ENCODE results near the gene PRKG1.
"Not testable (repeated sequence)": the region's sequence is repeated elsewhere in the genome, so short reads cannot be mapped to it uniquely, and the experiment has no call there.

GRCh38 chr10:51212937-51213336 lies 138.7 kb downstream of the PRKG1 start:
- TF ChIP-seq RAD21 (IDR thresholded peaks at IDR 0.05); TAF1 (conservative IDR thresholded peaks at IDR 0.05); RXRA (IDR thresholded peaks at IDR 0.05); YY1 (IDR thresholded peaks at IDR 0.05); GABPA (IDR thresholded peaks at IDR 0.05 in 1 of 2, conservative IDR thresholded peaks at IDR 0.05 in 1 of 2); EGR1 (IDR thresholded peaks at IDR 0.05; ENCODE audit: low read depth in 2 of 2); MAX (IDR thresholded peaks at IDR 0.05); SP1 (IDR thresholded peaks at IDR 0.05): not testable (repeated sequence)
- TF ChIP-seq, protein P1, sequence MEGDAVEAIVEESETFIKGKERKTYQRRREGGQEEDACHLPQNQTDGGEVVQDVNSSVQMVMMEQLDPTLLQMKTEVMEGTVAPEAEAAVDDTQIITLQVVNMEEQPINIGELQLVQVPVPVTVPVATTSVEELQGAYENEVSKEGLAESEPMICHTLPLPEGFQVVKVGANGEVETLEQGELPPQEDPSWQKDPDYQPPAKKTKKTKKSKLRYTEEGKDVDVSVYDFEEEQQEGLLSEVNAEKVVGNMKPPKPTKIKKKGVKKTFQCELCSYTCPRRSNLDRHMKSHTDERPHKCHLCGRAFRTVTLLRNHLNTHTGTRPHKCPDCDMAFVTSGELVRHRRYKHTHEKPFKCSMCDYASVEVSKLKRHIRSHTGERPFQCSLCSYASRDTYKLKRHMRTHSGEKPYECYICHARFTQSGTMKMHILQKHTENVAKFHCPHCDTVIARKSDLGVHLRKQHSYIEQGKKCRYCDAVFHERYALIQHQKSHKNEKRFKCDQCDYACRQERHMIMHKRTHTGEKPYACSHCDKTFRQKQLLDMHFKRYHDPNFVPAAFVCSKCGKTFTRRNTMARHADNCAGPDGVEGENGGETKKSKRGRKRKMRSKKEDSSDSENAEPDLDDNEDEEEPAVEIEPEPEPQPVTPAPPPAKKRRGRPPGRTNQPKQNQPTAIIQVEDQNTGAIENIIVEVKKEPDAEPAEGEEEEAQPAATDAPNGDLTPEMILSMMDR (IDR thresholded peaks at IDR 0.05; ENCODE audit: low read depth, low read length, missing input control) = not testable (repeated sequence)
- TF ChIP-seq, protein P2, sequence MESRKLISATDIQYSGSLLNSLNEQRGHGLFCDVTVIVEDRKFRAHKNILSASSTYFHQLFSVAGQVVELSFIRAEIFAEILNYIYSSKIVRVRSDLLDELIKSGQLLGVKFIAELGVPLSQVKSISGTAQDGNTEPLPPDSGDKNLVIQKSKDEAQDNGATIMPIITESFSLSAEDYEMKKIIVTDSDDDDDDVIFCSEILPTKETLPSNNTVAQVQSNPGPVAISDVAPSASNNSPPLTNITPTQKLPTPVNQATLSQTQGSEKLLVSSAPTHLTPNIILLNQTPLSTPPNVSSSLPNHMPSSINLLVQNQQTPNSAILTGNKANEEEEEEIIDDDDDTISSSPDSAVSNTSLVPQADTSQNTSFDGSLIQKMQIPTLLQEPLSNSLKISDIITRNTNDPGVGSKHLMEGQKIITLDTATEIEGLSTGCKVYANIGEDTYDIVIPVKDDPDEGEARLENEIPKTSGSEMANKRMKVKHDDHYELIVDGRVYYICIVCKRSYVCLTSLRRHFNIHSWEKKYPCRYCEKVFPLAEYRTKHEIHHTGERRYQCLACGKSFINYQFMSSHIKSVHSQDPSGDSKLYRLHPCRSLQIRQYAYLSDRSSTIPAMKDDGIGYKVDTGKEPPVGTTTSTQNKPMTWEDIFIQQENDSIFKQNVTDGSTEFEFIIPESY (IDR thresholded peaks at IDR 0.05) = not testable (repeated sequence)
